T-helper 1 cell treated with Interleukin-12 subunit alpha and Interleukin-12 subunit beta and Interleukin-4 antibody, amounts not matched to agents 30 ng/mL and 1 ng/mL, for 36 hours (primary cell): Measurements from ENCODE around the gene PTPRN2. TPM values are rescaled to one million over a fixed set of nuclear protein-coding genes. Genes with fewer than 3 reads are reported as not detected.
"Not testable (repeated sequence)": the region's sequence is repeated elsewhere in the genome, so short reads cannot be mapped to it uniquely, and the experiment has no call there.

Experiments
- intact Hi-C: fragments of 100-400 bp; cut with micrococcal nuclease; formaldehyde crosslinking; loops from one replicate; pipeline ENCODE4 v1.15.1; 2024
- total RNA-seq: library from RNA; stranded (reverse); gene quantifications from 2 replicates; pipeline ENCODE4 v1.2.3, GENCODE V29; 2022

Gene PTPRN2
- total RNA-seq, 1 donor from 2014 or later, result 2.9 TPM

GRCh38 chr7:158284617-158285382, 302.8 kb downstream of the PTPRN2 start:
- intact Hi-C loops, result no loop called here

DNA sequence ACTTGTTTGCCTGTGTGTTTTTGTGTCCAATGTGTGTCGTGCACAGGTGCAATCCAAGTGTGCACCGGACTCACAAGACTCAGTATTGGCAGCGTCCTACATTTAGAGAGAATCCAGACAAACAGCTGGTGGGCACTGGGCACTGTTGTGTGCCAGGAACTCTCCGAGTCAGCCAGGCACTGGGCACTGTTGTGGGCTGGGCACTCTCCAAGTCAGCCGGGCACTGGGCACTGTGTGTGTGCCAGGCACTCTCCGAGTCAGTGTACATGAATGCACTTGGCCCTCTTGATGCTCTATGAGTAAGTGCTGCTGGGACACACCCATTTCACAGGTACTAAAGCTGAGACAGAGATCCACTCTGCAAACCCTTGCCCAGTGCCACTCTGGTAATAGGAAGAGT, 303.5 kb downstream of the PTPRN2 start:
- intact Hi-C loops, result no loop called here

GRCh38 chr7:158283016-158283974, 304.3 kb downstream of the PTPRN2 start:
- intact Hi-C loops, result no loop called here

- intact Hi-C loops, result no loop called here
Observed at GRCh38 chr7:158282461-158283001, 305.1 kb downstream of the PTPRN2 start.

GRCh38 chr7:158281441-158281840, 306.2 kb downstream of the PTPRN2 start:
- intact Hi-C loops, result no loop called here

DNA sequence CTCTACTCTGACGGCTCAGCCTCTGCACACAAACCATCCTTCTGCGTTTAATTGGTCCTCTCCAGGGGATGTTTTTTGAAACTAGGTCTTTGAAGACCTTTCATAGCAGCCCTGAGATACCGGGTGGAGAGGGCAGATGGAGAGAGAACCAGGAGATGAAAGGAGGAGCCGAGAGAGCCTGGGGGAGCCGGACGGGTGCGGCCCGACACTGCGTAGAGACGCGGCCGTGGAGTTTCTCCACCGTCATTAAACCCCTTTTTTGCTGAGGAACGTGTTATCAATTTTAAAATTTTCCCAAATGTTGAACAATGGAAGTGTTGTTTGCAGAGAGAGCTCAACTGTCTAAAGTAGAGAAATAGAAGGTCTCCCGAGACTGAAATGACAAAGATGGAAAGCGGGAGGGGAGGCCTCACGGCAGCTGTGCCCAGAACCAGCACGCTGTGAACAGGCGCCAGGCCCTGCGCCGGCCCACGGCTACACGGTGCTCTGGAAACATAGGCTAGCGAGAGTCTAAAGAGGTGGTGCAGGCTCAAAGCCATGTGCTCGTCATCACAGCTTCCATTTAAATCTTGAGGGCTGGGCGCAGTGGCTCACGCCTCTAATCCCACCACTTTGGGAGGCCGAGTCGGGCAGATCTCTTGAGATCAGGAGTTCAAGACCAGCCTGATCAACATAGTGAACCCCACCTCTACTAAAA, 307.0 kb downstream of the PTPRN2 start:
- intact Hi-C loops, result no loop called here

GRCh38 chr7:158279539-158280447, 307.8 kb downstream of the PTPRN2 start:
- intact Hi-C loops, result no loop called here

GRCh38 chr7:158278745-158279320, 308.8 kb downstream of the PTPRN2 start:
- intact Hi-C loops, result no loop called here

DNA sequence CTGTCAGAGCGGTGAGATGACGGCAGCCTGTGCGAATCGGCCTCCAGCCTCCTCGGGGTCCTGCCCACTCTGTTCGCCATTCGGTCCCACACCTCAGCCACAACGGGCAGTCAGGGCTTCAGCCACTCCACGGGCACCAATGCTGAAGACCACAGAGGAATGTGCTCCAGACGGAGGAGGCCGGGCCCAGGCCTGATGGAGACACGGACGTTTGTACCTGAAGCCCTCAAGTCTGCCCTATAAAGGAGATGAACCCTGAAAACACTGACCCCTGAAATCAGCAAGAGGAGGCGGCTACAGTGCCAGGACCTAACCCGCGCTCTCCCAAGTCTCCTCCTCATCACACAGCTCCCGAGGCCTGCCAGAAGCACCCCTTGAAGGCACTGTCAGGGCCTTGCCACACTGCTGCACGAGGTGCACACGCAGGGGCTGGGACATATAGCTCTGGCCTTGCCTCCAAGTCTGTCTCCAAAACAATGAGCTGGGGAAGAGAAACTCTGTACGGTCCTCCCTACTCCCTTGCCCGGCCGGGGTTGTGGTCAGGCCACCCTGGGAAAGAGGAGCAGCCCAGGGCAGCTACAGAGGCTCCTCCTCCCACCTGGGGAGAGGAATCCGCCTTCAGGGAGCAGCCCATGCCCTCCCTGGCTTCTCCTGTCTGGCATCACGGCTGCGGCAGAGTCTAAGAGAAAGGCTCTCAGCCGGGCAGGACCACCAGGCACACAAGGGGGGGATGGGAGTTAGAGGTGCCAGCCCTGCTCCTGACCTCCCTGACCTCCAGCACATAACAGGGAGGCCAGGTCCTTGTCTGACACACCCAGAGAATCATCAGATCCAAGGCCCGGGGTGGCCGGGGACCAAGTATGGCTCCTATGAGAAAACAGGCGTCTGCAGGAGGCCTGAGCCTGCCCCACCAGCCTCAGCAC, 310.1 kb downstream of the PTPRN2 start:
- intact Hi-C loops, result no loop called here

DNA sequence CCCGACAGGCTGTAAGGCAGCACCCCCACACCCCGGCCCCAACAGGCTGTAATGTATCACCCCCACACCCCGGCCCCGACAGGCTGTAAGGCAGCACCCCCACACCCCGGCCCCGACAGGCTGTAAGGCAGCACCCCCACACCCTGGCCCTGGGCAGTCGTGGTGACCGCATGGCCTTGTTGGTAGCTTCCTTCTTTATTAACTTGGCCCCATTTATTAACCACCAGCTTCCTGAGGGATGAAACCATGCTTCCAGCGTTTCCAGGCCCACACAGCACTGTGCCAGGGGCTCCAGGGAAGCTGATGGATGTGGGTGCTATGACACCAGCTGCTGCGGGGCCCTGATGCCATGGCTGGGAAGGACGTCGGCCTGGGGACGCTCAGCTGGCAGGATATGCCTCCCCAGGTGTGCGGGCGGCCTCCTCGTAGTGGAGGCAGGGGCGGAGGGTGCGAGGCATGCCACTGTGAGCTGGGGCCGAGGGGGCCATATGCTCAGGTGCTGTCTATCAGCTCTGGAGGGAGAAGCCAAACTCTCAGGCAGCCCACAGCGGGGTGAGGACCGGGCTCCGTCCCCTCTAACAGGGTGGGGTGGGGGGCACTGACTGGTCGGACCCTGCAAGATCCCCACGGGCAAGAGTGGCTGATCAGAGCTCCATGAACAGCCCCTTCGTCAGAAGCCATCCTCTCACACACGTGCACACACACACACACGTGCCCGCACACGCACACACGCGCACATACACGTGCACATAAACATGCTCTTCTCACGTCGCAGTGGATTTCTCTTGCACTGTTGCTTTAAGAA, 311.0 kb downstream of the PTPRN2 start:
- intact Hi-C loops, result no loop called here

- intact Hi-C loops, result no loop called here
Observed at GRCh38 chr7:158275711-158276413, 311.8 kb downstream of the PTPRN2 start.

GRCh38 chr7:158274996-158275395, 312.6 kb downstream of the PTPRN2 start:
- intact Hi-C loops, result no loop called here

- intact Hi-C loops, result no loop called here
Observed at GRCh38 chr7:158274404-158274811, 313.2 kb downstream of the PTPRN2 start.

DNA sequence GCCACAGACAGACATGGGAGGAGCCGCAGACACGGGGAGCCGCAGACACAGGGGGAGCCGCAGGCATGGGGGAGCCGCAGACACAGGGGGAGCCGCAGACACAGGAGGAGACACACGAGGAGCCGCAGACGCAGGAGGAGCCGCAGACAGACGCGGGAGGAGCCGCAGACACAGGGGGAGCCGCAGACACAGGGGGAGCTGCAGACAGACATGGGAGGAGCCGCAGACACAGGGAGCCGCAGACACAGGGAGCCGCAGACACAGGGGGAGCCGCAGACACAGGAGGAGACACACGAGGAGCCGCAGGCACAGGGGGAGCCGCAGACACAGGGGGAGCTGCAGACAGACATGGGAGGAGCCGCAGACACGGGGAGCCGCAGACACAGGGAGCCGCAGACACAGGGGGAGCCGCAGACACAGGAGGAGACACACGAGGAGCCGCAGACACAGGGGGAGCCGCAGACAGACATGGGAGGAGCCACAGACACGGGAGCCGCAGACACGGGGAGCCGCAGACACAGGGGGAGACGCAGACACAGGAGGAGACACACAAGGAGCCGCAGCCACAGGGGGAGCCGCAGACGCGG, 313.8 kb downstream of the PTPRN2 start:
- intact Hi-C loops, result not testable (repeated sequence)

GRCh38 chr7:158273138-158273651, 314.4 kb downstream of the PTPRN2 start:
- intact Hi-C loops, result no loop called here

DNA sequence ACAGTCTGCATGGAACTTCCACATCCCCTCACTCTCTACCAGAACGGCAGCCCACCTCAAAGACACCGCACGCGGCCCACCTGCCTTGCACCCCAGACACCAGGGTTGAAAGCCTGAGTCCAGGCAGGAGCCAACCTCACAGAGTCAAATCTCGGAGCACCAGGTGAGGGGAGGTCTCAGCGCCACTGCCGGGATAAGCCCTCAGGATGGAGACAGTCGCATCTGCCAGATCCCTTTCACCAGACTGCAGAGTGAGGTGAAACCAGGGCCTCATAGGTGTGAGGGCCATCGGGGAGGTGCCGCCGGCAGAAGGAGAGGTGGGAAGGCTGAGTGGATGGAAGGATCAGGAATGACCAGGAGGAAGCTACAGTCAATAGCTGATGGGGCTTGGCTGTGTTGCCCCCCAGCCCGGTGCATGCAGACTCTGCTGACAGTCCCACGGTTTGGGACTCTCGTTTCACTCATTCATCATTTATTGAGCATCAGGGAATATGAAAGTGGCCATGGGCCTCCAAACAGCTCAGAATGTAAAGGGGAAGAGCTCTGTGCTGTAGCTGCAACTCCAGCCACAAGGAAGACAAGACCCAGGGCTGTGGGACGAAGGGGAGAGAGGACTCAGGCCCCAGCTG, 315.0 kb downstream of the PTPRN2 start:
- intact Hi-C loops, result no loop called here
